Heart left ventricle (tissue), 16 donors: ENCODE results near the gene KCNMA1. TPM values are rescaled to one million over a fixed set of nuclear protein-coding genes. Genes with fewer than 3 reads are reported as not detected.

Experiments used
- ATAC-seq, 4 donors: fragments of 200-7000 bp; cut with Tn5 transposase; one replicate each; pipeline ENCODE4 v1.9.1; 2020 to 2022; ENCODE audit warnings: moderate library complexity in 4 of 4, mild to moderate bottlenecking in 3 of 4, moderate number of reproducible peaks in 1 of 4
- DNase-seq, 5 donors: peaks; one replicate each; pipeline ENCODE4 v3.0.0-alpha.2; 2020
- H3K27ac ChIP-seq, 12 donors: fragments of 200-600 bp; sonication (generic) in 4 of 12; one replicate each; pipeline versions ENCODE4 v1.5.0 to v1.8.0; 2016 to 2022; ENCODE audit warnings: mild to moderate bottlenecking in 2 of 12
- H3K27me3 ChIP-seq, 9 donors: fragments of 200-600 bp; sonication (generic) in 2 of 9; one replicate each; pipeline versions ENCODE4 v1.5.1 to v1.8.0; 2016 to 2022; ENCODE audit warnings: mild to moderate bottlenecking in 3 of 9
- H3K36me3 ChIP-seq, 9 donors: fragments of 200-600 bp; sonication (generic) in 2 of 9; one replicate each; pipeline versions ENCODE4 v1.5.0 to v1.8.0; 2018 to 2022; ENCODE audit warnings: mild to moderate bottlenecking in 2 of 9
- H3K4me1 ChIP-seq, 12 donors: fragments of 200-600 bp; sonication (generic) in 4 of 12; one replicate each; pipeline versions ENCODE4 v1.5.0 to v1.8.0; 2016 to 2022; ENCODE audit warnings: mild to moderate bottlenecking in 3 of 12
- H3K4me3 ChIP-seq, 12 donors: fragments of 200-600 bp; sonication (generic) in 4 of 12; one replicate each; pipeline versions ENCODE4 v1.5.0 to v1.8.0; 2017 to 2022; ENCODE audit warnings: mild to moderate bottlenecking in 9 of 12, moderate library complexity in 4 of 12
- H3K9me3 ChIP-seq, 12 donors: fragments of 200-600 bp; sonication (generic) in 4 of 12; one replicate each; pipeline versions ENCODE4 v1.5.0 to v1.8.0; 2016 to 2022; ENCODE audit warnings: mild to moderate bottlenecking in 1 of 12
- CTCF ChIP-seq, 12 donors: fragments of 200-600 bp; sonication (generic) in 4 of 12; IDR thresholded peaks; one replicate each; pipeline versions ENCODE4 v1.5.0 to v1.8.0; 2018 to 2022; ENCODE audit warnings: antibody characterized with exemption in 12 of 12, mild to moderate bottlenecking in 5 of 12
- POLR2A ChIP-seq, 2 donors: fragments of 450-650 bp; IDR thresholded peaks; one replicate each; pipeline ENCODE4 v1.6.1; 2017; ENCODE audit warnings: antibody characterized with exemption in 2 of 2, mild to moderate bottlenecking in 2 of 2, moderate library complexity in 2 of 2
- WGBS, 4 donors: extraction: QIAGEN DNeasy Blood & Tissue Kit in 2 of 4; methylation state at CpG; one replicate each; pipeline versions ENCODE4 v1.1.5 to v1.1.7; 2013 to 2018; 5-methylcytosine and 5-hydroxymethylcytosine counted together
- intact Hi-C, 10 donors: fragments of 100-400 bp; cut with DNase I; formaldehyde crosslinking; loops; one replicate each; pipeline versions ENCODE4 v1.11.1 to v1.14.2; 2022
- polyA plus RNA-seq, 2 donors: library from polyadenylated mRNA; stranded (reverse); fragments of 200-250 nt; gene quantifications; one replicate each; pipeline ENCODE4 v1.2.3, GENCODE V29; 2013
- total RNA-seq, 9 donors: library from RNA; depleted of rRNA in 2 of 9; stranded (reverse); fragments of >200 nt in 2 of 9; fragmentation: NEBNext Ultra II Directional in 3 of 9; extraction: Animal tissue kit (Norgen Biotek cat#: 25700) in 3 of 9; gene quantifications; one replicate each; pipeline versions ENCODE4 v1.1.0 to v1.2.4, GENCODE V29; 2016 to 2023
- donor health status: ischemic (EF 13 %, LVEDD 7.1; RV severe dilation, severe dysfunction).
- donor health status: healthy with polysubstance abuse.
- donor health status: DM: no; HTN: yes; CAD: no.
- donor health status: DM: no; HTN: no; CAD: no.
- donor health status: ischemic (EF 25% LVEDD 6.9; RV normal size, moderate dysfunction).
- donor health status: ischemic (EF 25% LVEDD 5.7; RV mildly dilated, moderate dysfunction).
- donor health status: healthy.
- donor health status: DM: yes; HTN: yes; CAD: no.
- donor health status: ischemic (EF 35%, LVEDD 5.7; RV mildly dilated, moderate dysfunction).
- donor health status: nonischemic (EF 11% LVEDD 7.7; RV severe dilation, severe dysfunction).
- donor health status: DM: yes; HTN: yes; CAD: no.
- donor health status: PGD.
- donor health status: ischemic (EF 29% LVEDD 5.4; RV normal size, mild dysfunction).
- donor health status: nonischemic (EF 23%, LVEDD 6.1; RV moderate dilation, normal function).

The KCNMA1 gene
- total and polyA plus RNA-seq, 11 donors, result 0.39 to 8.7 (median 1.7) TPM

GRCh38 chr10:77479586-77479985 lies 158.0 kb downstream of the KCNMA1 start:
- H3K27me3 ChIP-seq, result no peaks in the 10 kb centered on the region
- TF ChIP-seq POLR2A (IDR thresholded peaks at IDR 0.05), result no peak
- no peak for TF ChIP-seq CTCF (IDR thresholded peaks at IDR 0.05)
- ATAC-seq (no peak), DNase-seq (no peak)
- H3K27ac ChIP-seq, result peak overlapping the region in 1 of 12 donors; percentile 12
- 52 to 73% (median 63%) methylated on average over 8 of the region's 8 CpGs for WGBS, 4 donors
- intact Hi-C loops, result no loop called here
- H3K4me1 ChIP-seq, result peaks cover 0 to 2% (median 0%) of the 10 kb centered on the region in 12 donors
- H3K9me3 ChIP-seq, result no peaks in the 10 kb centered on the region
- no peaks in the 10 kb centered on the region for H3K36me3 ChIP-seq
- no peak overlapping the region for H3K4me3 ChIP-seq

- intact Hi-C loops, result no loop called here
- Histone ChIP-seq H3K9me3 (no peaks in the 10 kb centered on the region), H3K36me3 (no peaks in the 10 kb centered on the region), H3K27me3 (no peaks in the 10 kb centered on the region), H3K4me1 (peaks cover 0 to 2% (median 0%) of the 10 kb centered on the region in 12 donors), H3K27ac (no peak overlapping the region), H3K4me3 (no peak overlapping the region)
- DNase-seq, result no peak
- TF ChIP-seq POLR2A (IDR thresholded peaks at IDR 0.05), result no peak
- TF ChIP-seq CTCF (IDR thresholded peaks at IDR 0.05), result no peak
- 63 to 75% (median 73%) methylated on average over 5 of the region's 5 CpGs for WGBS, 4 donors
- no peak for ATAC-seq
Measured at GRCh38 chr10:77478962-77479359, 158.6 kb downstream of the KCNMA1 start.

GRCh38 chr10:77478247-77478961 lies 159.2 kb downstream of the KCNMA1 start:
- WGBS, 4 donors, result 67 to 77% (median 73%) methylated on average over 4 of the region's 4 CpGs
- H3K9me3 ChIP-seq, result no peaks in the 10 kb centered on the region
- intact Hi-C loops, result no loop called here
- no peak overlapping the region for H3K27ac ChIP-seq
- ATAC-seq (no peak), DNase-seq (no peak)
- H3K27me3 ChIP-seq, result no peaks in the 10 kb centered on the region
- H3K4me1 ChIP-seq, result peaks cover 0 to 2% (median 0%) of the 10 kb centered on the region in 12 donors
- H3K36me3 ChIP-seq, result no peaks in the 10 kb centered on the region
- no peak overlapping the region for H3K4me3 ChIP-seq
- TF ChIP-seq POLR2A (IDR thresholded peaks at IDR 0.05), result no peak
- no peak for TF ChIP-seq CTCF (IDR thresholded peaks at IDR 0.05)

DNA sequence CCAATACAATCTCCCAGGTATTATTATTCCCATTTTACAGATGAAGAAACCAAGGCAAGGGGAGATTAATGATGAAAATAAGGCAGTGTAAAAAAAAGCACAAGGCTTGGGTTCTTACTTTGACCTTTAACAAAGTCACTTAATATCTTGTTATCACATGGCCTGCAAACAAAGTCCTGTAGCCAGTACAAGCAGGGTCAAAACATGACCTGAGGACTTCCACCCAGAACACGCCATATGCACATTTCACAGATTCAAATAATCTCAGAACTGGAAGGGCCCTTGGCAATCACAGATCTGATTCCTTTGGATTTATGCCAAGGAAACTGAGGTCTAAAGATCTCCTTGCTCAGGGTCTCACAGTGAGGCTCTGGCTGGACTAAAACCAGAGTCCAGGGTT lies 162.1 kb downstream of the KCNMA1 start:
- Histone ChIP-seq H3K9me3 (no peaks in the 10 kb centered on the region), H3K27ac (no peak overlapping the region), H3K4me3 (no peak overlapping the region), H3K27me3 (no peaks in the 10 kb centered on the region), H3K4me1 (no peaks in the 10 kb centered on the region), H3K36me3 (no peaks in the 10 kb centered on the region)
- 79 to 94% (median 86%) methylated on average over 1 of the region's 1 CpG for WGBS, 4 donors
- intact Hi-C loops, result no loop called here
- ATAC-seq (no peak), DNase-seq (no peak)
- no peak for TF ChIP-seq CTCF (IDR thresholded peaks at IDR 0.05)
- TF ChIP-seq POLR2A (IDR thresholded peaks at IDR 0.05), result no peak
